Kidney (tissue), 14 donors: Measurements from ENCODE around the gene GAGE10. TPM values are rescaled to one million over a fixed set of nuclear protein-coding genes. Genes with fewer than 3 reads are reported as not detected.

ENCODE experiments used
- DNase-seq, 5 donors: peaks; one replicate each; pipeline ENCODE4 v3.0.0-alpha.2; 2013 to 2020
- FAIRE-seq: peaks from 2 replicates; lab custom pipeline; 2012; peaks lifted over from hg19 to GRCh38; lab: Jason Lieb, UNC
- H3K27ac ChIP-seq, 2 donors: one replicate each; pipeline ENCODE4 v1.7.0; 2013; ENCODE audit warnings: low read depth in 2 of 2, low read length in 2 of 2, inconsistent platforms in 1 of 2
- H3K27me3 ChIP-seq: one replicate; pipeline ENCODE4 v1.7.1; 2013; ENCODE audit warnings: low read length, inconsistent platforms; ENCODE audit not compliant: control insufficient read depth, insufficient read depth
- H3K36me3 ChIP-seq, 3 donors: one replicate each; pipeline versions ENCODE4 v1.7.0 to v1.7.1; 2013; ENCODE audit warnings: low read length in 3 of 3, control low read depth in 1 of 3, inconsistent platforms in 1 of 3; ENCODE audit not compliant: insufficient read depth in 3 of 3, control insufficient read depth in 2 of 3
- H3K4me1 ChIP-seq, 3 donors: one replicate each; pipeline versions ENCODE4 v1.7.0 to v1.7.1; 2013; ENCODE audit warnings: low read length in 3 of 3, inconsistent platforms in 1 of 3, low read depth in 1 of 3; ENCODE audit not compliant: control insufficient read depth in 2 of 3, insufficient read depth in 2 of 3
- H3K4me3 ChIP-seq, 3 donors: one replicate each; pipeline versions ENCODE4 v1.7.0 to v1.8.1; 2013; ENCODE audit warnings: low read length in 3 of 3, control low read depth in 1 of 3, inconsistent platforms in 1 of 3
- H3K9ac ChIP-seq, 3 donors: one replicate each; pipeline versions ENCODE4 v1.7.0 to v1.7.1; 2013; ENCODE audit warnings: low read length in 3 of 3, control low read depth in 1 of 3, inconsistent platforms in 1 of 3
- H3K9me3 ChIP-seq, 3 donors: one replicate each; pipeline versions ENCODE4 v1.7.0 to v1.7.1; 2013; ENCODE audit warnings: low read length in 3 of 3, control low read depth in 1 of 3, inconsistent platforms in 1 of 3; ENCODE audit not compliant: control insufficient read depth in 2 of 3, insufficient read depth in 1 of 3
- CTCF ChIP-seq: IDR thresholded peaks from 3 replicates; pipeline ENCODE4 v1.5.1; 2012; ENCODE audit warnings: mild to moderate bottlenecking, moderate library complexity, borderline replicate concordance; ENCODE audit not compliant: insufficient read depth; ENCODE audit errors: extremely low read depth
- intact Hi-C: fragments of 100-400 bp; cut with DNase I; formaldehyde crosslinking; loops from one replicate; pipeline ENCODE4 v1.11.1; 2022
- polyA plus RNA-seq: library from polyadenylated mRNA; stranded (reverse); fragments of 350-450 nt; fragmentation: Illumina TruSeq; extraction: RNeasy Lipid Tissue Mini Kit (QIAGEN cat#74804); gene quantifications from one replicate; pipeline ENCODE4 v1.2.3, GENCODE V29; 2014; ENCODE audit warnings: low read depth, low replicate concordance; ENCODE audit not compliant: insufficient read depth
- total RNA-seq: library from RNA; stranded (reverse); fragmentation: NEBNext Ultra II Directional; extraction: Animal tissue kit (Norgen Biotek cat#: 25700); gene quantifications from one replicate; pipeline ENCODE4 v1.2.1, GENCODE V29; 2021
- donor health status: control.
- donor health status: control.
- donor health status: control.
- donor health status: control.
- donor health status: control.
- donor health status: DM: yes; HTN: yes; CAD: no.
- donor health status: Normal renal cell carcinoma (clear cell type).

Gene GAGE10
- total and polyA plus RNA-seq, 2 donors from 2014 or later = not detected

GRCh38 chrX:49271341-49271740 is 32.1 kb upstream of the GAGE10 start:
- no peak for TF ChIP-seq CTCF
- intact Hi-C loops = no loop called here
- peak overlapping the region in 1 of 3 donors; percentile 12 for H3K9ac ChIP-seq
- no peaks in the 10 kb centered on the region for H3K9me3 ChIP-seq
- H3K27me3 ChIP-seq = no peaks in the 10 kb centered on the region
- H3K4me3 ChIP-seq = peak overlapping the region in 1 of 3 donors; percentile 53
- H3K27ac ChIP-seq = no peak overlapping the region
- H3K4me1 ChIP-seq = peaks cover 0 to 16% (median 10%) of the 10 kb centered on the region in 3 donors
- peak in 1 of 5 donors; percentile 9 for DNase-seq
- no peak for FAIRE-seq
- no peaks in the 10 kb centered on the region for H3K36me3 ChIP-seq

- Histone ChIP-seq H3K4me1 (peaks cover 0 to 16% (median 10%) of the 10 kb centered on the region in 3 donors), H3K27me3 (no peaks in the 10 kb centered on the region), H3K9me3 (no peaks in the 10 kb centered on the region), H3K36me3 (no peaks in the 10 kb centered on the region), H3K9ac (no peak overlapping the region), H3K27ac (no peak overlapping the region), H3K4me3 (peak overlapping the region in 1 of 3 donors; percentile 24)
- TF ChIP-seq CTCF = no peak
- intact Hi-C loops = no loop called here
- DNase-seq = no peak
- no peak for FAIRE-seq
Measured at GRCh38 chrX:49272421-49272820, 31.0 kb upstream of the GAGE10 start.

- Histone ChIP-seq H3K9me3 (no peaks in the 10 kb centered on the region), H3K4me1 (peaks cover 0 to 16% (median 10%) of the 10 kb centered on the region in 3 donors), H3K27ac (no peak overlapping the region), H3K4me3 (no peak overlapping the region), H3K27me3 (no peaks in the 10 kb centered on the region), H3K9ac (no peak overlapping the region), H3K36me3 (no peaks in the 10 kb centered on the region)
- FAIRE-seq = no peak
- TF ChIP-seq CTCF = no peak
- no peak for DNase-seq
- intact Hi-C loops = no loop called here
Measured at GRCh38 chrX:49273181-49273727, 30.2 kb upstream of the GAGE10 start.

GRCh38 chrX:49276207-49276606 is 27.2 kb upstream of the GAGE10 start:
- FAIRE-seq (no peak), DNase-seq (no peak)
- Histone ChIP-seq H3K4me1 (peaks cover 0 to 11% (median 10%) of the 10 kb centered on the region in 3 donors), H3K9me3 (no peaks in the 10 kb centered on the region), H3K9ac (no peak overlapping the region), H3K27me3 (no peaks in the 10 kb centered on the region), H3K27ac (no peak overlapping the region), H3K4me3 (no peak overlapping the region), H3K36me3 (no peaks in the 10 kb centered on the region)
- no peak for TF ChIP-seq CTCF
- intact Hi-C loops = no loop called here
